SH-SY5Y (cell line): ENCODE data around the gene KATNB1.

ENCODE experiments used
- GATA2 ChIP-seq: IDR thresholded peaks from 2 replicates; pipeline ENCODE4 v1.6.1; 2011; ENCODE audit warnings: mild to moderate bottlenecking, low read depth, low read length
- GATA3 ChIP-seq: IDR thresholded peaks from 2 replicates; pipeline ENCODE4 v1.6.1; 2011; ENCODE audit warnings: low read depth, mild to moderate bottlenecking, low read length, moderate library complexity

KATNB1 gene

GRCh38 chr16:57711346-57711745 is 24.2 kb upstream of the KATNB1 start:
- TF ChIP-seq GATA3 (no peak), GATA2 (no peak)

GRCh38 chr16:57711993-57712392 is 23.6 kb upstream of the KATNB1 start:
- TF ChIP-seq GATA3, result peak; percentile 46; the same call in 1 of the 2 replicates
- 0 out of 2 replicates have a peak, but pooled peaks have one; percentile 2 for TF ChIP-seq GATA2

- no peak for TF ChIP-seq GATA2
- no peak for TF ChIP-seq GATA3
These were observed 22.0 kb upstream of the KATNB1 start for GRCh38 chr16:57713596-57713995.

- TF ChIP-seq GATA2, result no peak
- TF ChIP-seq GATA3, result no peak
These were observed 21.5 kb upstream of the KATNB1 start for GRCh38 chr16:57714047-57714446.

GRCh38 chr16:57720142-57720575 is 15.4 kb upstream of the KATNB1 start:
- TF ChIP-seq GATA2 (no peak), GATA3 (no peak)

GRCh38 chr16:57721356-57722209 is 14.0 kb upstream of the KATNB1 start:
- TF ChIP-seq GATA2, result no peak
- TF ChIP-seq GATA3, result no peak

GRCh38 chr16:57722210-57722499 is 13.4 kb upstream of the KATNB1 start:
- TF ChIP-seq GATA2 (no peak), GATA3 (no peak)

GRCh38 chr16:57722651-57723050 is 12.9 kb upstream of the KATNB1 start:
- TF ChIP-seq GATA2 (no peak), GATA3 (no peak)

- no peak for TF ChIP-seq GATA2
These were observed 12.4 kb upstream of the KATNB1 start for GRCh38 chr16:57723170-57723569.

- TF ChIP-seq GATA2 (no peak), GATA3 (no peak)
These were observed 11.0 kb upstream of the KATNB1 start for GRCh38 chr16:57724531-57724930.

- TF ChIP-seq GATA3 (no peak), GATA2 (no peak)
These were observed 10.4 kb upstream of the KATNB1 start for GRCh38 chr16:57725151-57725550.

- no peak for TF ChIP-seq GATA2
- TF ChIP-seq GATA3, result no peak
These were observed 10.0 kb upstream of the KATNB1 start for GRCh38 chr16:57725554-57725953.

GRCh38 chr16:57725976-57726375 is 9.6 kb upstream of the KATNB1 start:
- TF ChIP-seq GATA2 (no peak), GATA3 (no peak)

- TF ChIP-seq GATA2, result no peak
These were observed 9.1 kb upstream of the KATNB1 start for GRCh38 chr16:57726433-57726947.

GRCh38 chr16:57727610-57728009 is 8.0 kb upstream of the KATNB1 start:
- TF ChIP-seq GATA2 (no peak), GATA3 (no peak)

- TF ChIP-seq GATA3, result no peak
- no peak for TF ChIP-seq GATA2
These were observed 7.0 kb upstream of the KATNB1 start for GRCh38 chr16:57728336-57729181.
